GM10248 (cell line): Measurements from ENCODE around the gene ZNF628.

Source experiments
- CTCF ChIA-PET: fragments of 300-600 bp; sonication (Branson Sonifier 250); formaldehyde crosslinking; extraction: SDS; loops from one replicate; lab custom pipeline; 2021; ENCODE audit warnings: antibody characterized with exemption; lab: Yijun Ruan, JAX
- POLR2A ChIA-PET: fragments of 350-650 bp; sonication (Branson Sonifier 250); formaldehyde crosslinking; extraction: SDS; loops from one replicate; lab custom pipeline; 2020; ENCODE audit warnings: antibody characterized with exemption; lab: Yijun Ruan, JAX
- DNase-seq: peaks from one replicate; pipeline ENCODE4 v3.0.0; 2012; ENCODE audit errors: extremely low spot score
- TF ChIP-seq, protein P1 (sequence below): IDR thresholded peaks from 2 replicates; pipeline ENCODE4 v1.5.1; 2012; ENCODE audit warnings: mild to moderate bottlenecking, low read depth; ENCODE audit errors: extremely low read depth, missing control alignments, control extremely low read depth

The ZNF628 gene

DNA sequence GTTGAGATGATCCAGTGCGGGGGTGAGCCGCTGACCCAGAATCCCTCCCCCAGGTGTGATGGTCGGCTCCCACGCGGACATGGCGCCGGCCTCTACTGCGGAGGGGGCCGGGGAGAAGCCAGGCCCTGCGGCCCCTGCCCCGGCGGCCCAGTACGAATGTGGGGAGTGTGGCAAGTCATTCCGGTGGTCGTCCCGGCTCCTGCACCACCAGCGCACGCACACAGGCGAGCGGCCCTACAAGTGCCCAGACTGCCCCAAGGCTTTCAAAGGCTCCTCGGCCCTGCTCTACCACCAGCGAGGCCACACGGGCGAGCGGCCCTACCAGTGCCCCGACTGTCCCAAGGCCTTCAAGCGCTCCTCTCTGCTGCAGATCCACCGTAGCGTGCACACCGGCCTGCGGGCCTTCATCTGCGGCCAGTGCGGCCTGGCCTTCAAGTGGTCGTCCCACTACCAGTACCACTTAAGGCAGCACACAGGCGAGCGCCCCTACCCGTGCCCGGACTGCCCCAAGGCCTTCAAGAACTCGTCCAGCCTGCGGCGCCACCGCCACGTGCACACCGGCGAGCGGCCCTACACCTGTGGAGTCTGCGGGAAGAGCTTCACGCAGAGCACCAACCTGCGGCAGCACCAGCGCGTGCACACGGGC, 4.9 kb downstream of the ZNF628 start:
- TF ChIP-seq, protein P1, sequence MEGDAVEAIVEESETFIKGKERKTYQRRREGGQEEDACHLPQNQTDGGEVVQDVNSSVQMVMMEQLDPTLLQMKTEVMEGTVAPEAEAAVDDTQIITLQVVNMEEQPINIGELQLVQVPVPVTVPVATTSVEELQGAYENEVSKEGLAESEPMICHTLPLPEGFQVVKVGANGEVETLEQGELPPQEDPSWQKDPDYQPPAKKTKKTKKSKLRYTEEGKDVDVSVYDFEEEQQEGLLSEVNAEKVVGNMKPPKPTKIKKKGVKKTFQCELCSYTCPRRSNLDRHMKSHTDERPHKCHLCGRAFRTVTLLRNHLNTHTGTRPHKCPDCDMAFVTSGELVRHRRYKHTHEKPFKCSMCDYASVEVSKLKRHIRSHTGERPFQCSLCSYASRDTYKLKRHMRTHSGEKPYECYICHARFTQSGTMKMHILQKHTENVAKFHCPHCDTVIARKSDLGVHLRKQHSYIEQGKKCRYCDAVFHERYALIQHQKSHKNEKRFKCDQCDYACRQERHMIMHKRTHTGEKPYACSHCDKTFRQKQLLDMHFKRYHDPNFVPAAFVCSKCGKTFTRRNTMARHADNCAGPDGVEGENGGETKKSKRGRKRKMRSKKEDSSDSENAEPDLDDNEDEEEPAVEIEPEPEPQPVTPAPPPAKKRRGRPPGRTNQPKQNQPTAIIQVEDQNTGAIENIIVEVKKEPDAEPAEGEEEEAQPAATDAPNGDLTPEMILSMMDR: no peak
- ChIA-PET CTCF (no interaction called here), POLR2A (no interaction called here)
- no peak for DNase-seq

DNA sequence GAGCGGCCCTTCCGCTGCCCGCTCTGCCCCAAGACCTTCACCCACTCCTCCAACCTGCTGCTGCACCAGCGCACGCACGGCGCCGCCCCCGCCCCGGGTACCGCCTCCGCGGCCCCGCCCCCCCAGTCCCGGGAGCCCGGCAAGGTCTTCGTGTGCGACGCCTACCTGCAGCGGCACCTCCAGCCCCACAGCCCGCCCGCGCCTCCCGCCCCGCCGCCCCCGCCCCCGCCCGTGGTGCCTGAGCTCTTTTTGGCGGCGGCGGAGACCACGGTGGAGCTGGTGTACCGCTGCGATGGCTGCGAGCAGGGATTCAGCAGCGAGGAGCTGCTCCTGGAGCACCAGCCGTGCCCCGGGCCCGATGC, 5.4 kb downstream of the ZNF628 start:
- TF ChIP-seq, protein P1: no peak
- DNase-seq: no peak
- CTCF ChIA-PET: no interaction called here
- POLR2A ChIA-PET: no interaction called here

DNA sequence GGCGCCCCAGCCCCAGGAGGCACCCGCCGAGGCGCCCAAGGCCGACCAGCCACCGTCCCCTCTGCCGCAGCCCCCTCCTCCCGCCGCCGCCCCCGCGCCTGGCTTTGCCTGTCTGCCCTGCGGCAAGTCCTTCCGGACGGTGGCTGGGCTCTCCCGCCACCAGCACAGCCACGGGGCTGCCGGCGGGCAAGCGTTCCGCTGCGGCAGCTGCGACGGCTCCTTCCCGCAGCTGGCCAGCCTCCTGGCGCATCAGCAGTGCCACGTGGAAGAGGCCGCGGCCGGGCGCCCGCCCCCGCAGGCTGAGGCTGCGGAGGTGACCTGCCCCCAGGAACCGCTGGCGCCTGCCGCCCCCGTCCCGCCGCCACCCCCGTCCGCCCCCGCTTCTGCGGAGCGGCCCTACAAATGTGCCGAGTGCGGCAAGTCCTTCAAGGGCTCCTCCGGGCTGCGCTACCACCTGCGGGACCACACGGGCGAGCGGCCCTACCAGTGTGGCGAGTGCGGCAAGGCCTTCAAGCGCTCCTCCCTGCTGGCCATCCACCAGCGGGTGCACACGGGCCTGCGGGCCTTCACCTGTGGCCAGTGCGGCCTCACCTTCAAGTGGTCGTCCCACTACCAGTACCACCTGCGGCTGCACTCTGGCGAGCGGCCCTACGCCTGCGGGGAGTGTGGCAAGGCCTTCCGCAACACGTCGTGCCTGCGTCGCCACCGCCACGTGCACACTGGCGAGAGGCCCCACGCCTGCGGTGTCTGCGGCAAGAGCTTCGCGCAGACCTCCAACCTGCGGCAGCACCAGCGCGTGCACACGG, 5.9 kb downstream of the ZNF628 start:
- ChIA-PET POLR2A (no interaction called here), CTCF (interaction anchor here (0.8 to 6.3 kb wide), 2 partner anchors 9 to 15 kb away, joined by 3 to 37 read pairs; no protein-coding TSS in a partner anchor)
- no peak for DNase-seq
- TF ChIP-seq, protein P1: no peak

DNA sequence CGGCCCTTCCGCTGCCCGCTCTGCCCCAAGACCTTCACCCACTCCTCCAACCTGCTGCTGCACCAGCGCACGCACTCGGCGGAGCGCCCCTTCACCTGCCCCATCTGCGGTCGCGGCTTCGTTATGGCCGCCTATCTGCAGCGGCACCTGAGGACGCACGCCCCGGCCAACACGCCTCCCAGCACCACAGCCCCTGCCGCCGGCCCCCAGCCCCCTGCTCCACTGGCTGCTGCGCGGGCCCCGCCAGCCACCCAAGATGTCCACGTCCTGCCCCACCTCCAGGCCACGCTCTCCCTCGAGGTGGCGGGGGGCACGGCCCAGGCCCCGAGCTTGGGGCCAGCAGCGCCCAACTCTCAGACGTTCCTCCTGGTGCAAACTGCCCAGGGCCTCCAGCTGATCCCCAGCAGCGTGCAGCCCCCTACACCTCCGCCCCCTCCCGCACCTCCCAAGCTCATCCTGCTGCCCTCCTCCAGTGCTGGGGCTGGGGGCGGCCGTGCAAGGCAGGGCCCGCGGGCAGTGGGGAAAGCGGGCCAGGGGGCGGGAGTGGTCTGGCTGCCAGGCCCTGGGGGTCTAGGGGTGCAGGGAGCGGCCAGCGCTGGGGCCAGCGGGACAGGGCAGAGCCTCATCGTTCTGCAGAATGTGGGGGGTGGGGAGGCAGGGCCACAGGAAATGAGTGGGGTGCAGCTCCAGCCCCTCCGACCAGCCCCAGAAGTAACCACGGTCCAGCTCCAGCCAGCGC, 6.7 kb downstream of the ZNF628 start:
- ChIA-PET POLR2A (no interaction called here), CTCF (interaction anchor here (0.8 to 6.3 kb wide), 3 partner anchors 9 to 21 kb away, joined by 3 to 44 read pairs (median 37); no protein-coding TSS in a partner anchor)
- TF ChIP-seq, protein P1: no peak
- DNase-seq: no peak

DNA sequence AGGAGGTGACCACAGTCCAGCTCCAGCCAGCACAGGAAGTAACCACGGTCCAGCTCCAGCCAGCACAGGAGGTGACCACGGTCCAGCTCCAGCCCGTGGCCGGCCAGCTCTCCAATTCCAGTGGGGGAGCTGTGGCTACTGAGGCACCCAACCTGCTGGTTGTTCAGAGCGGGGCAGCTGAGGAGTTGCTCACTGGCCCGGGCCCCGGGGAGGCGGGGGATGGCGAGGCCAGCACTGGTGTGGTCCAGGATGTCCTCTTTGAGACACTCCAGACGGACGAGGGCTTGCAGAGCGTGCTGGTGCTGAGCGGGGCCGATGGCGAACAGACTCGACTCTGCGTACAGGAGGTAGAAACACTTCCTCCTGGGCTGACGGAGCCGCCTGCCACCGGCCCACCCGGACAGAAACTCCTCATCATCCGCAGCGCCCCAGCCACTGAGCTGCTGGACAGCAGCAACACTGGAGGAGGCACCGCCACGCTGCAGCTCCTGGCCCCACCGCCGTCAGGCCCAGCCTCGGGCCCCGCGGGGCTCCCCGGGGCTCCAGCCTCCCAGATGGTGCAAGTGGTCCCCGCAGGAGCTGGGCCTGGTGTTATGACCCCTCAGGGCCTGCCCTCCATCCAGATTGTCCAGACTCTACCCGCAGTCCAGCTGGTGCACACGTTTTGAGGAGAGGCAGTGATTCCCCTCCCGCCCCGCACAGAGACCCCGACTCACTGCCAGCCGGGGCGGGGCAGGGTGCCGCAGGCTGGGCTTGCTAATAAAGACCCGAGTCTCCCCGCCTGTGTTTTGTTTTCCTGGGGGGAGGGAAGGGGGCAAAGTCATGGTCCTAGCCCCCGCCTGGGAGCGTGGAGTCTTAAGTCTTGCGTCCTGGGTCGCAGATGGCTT, 7.5 kb downstream of the ZNF628 start:
- CTCF ChIA-PET: interaction anchor here (0.9 to 6.3 kb wide), 5 partner anchors 16 to 207 kb away, joined by 3 to 44 read pairs (median 6); no protein-coding TSS in a partner anchor
- POLR2A ChIA-PET: no interaction called here
- no peak for DNase-seq
- TF ChIP-seq, protein P1: no peak
